LNCaP clone FGC (cell line): ENCODE data around the gene IL9.

ENCODE experiments used
- DNase-seq: peaks from one replicate; pipeline ENCODE4 v3.0.0-alpha.2; 2011; ENCODE audit warnings: low read depth
- H3K4me3 ChIP-seq: 2 replicates; pipeline ENCODE4 v1.5.1; 2011; ENCODE audit warnings: mild to moderate bottlenecking, low read depth, low read length, control low read depth
- TF ChIP-seq, protein P1 (sequence below): IDR thresholded peaks from 2 replicates; pipeline ENCODE4 v1.5.1; 2012; ENCODE audit warnings: mild to moderate bottlenecking; ENCODE audit not compliant: control insufficient read depth, insufficient read depth; ENCODE audit errors: extremely low read depth

IL9 gene

DNA sequence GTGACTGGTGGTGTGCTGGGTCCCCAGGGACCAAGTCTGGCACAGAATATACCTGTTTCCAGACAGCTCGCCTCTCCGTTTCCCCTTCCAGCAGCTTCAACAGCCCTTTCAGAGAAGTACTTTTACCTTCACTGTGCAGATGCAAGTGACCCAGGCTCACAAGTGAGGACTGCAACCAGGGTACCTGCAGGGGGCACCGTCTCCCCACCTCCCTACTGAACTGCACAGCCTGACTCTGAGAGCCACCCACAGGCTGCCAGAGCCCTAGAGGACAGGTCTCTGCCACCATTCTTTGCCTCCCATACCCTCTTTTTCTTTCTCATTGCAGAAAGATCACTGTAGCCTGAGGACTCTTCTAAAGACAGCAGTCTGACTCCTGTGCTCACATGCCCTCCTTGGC is 15.4 kb downstream of the IL9 start:
- no peak overlapping the region for H3K4me3 ChIP-seq
- no peak for DNase-seq
- TF ChIP-seq, protein P1, sequence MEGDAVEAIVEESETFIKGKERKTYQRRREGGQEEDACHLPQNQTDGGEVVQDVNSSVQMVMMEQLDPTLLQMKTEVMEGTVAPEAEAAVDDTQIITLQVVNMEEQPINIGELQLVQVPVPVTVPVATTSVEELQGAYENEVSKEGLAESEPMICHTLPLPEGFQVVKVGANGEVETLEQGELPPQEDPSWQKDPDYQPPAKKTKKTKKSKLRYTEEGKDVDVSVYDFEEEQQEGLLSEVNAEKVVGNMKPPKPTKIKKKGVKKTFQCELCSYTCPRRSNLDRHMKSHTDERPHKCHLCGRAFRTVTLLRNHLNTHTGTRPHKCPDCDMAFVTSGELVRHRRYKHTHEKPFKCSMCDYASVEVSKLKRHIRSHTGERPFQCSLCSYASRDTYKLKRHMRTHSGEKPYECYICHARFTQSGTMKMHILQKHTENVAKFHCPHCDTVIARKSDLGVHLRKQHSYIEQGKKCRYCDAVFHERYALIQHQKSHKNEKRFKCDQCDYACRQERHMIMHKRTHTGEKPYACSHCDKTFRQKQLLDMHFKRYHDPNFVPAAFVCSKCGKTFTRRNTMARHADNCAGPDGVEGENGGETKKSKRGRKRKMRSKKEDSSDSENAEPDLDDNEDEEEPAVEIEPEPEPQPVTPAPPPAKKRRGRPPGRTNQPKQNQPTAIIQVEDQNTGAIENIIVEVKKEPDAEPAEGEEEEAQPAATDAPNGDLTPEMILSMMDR = peak; percentile 44

DNA sequence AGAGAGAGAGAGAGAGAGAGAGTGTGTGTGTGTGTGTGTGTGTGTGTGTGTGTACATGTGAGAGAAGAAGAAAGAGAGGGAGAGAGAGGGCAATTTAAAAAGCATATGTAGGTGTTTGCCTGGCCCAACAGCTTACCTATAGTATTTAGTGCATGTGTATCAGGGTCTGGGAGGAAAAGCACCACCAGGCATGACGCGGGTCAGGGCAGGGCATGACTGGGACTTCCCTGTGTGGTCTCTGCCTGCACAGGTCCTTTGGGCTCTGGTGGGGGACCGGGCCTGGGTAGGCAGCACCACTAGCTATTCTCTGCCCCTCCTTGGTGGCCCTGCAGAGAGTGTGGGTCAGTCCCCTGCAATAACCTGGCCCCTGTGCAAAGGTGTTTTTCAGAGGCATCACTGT is 16.1 kb downstream of the IL9 start:
- no peak overlapping the region for H3K4me3 ChIP-seq
- TF ChIP-seq, protein P1 = no peak
- no peak for DNase-seq

DNA sequence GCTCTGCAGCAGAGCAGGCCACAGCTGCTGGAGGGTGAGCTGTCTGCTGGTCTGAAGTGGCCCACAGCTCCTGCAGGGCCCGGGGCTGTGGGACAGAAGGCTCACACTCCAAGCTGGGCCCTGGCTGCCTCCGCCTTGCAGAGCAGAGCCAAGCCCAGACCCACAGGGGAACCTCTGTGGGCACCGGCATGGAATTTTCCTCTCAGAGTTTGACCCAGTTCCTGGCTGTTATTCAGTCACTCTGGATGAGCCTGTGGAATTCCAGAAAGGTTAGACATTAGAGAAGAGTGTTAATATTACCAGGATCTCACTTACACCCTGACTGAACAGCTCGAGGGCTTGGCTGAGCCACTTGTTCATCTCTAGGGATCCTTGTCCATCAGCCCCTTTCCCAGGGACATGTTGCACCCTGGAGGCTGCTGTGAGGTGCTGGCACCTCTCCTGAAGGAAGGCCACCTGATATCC is 17.5 kb downstream of the IL9 start:
- DNase-seq = no peak
- H3K4me3 ChIP-seq = no peak overlapping the region
- TF ChIP-seq, protein P1 = no peak

DNA sequence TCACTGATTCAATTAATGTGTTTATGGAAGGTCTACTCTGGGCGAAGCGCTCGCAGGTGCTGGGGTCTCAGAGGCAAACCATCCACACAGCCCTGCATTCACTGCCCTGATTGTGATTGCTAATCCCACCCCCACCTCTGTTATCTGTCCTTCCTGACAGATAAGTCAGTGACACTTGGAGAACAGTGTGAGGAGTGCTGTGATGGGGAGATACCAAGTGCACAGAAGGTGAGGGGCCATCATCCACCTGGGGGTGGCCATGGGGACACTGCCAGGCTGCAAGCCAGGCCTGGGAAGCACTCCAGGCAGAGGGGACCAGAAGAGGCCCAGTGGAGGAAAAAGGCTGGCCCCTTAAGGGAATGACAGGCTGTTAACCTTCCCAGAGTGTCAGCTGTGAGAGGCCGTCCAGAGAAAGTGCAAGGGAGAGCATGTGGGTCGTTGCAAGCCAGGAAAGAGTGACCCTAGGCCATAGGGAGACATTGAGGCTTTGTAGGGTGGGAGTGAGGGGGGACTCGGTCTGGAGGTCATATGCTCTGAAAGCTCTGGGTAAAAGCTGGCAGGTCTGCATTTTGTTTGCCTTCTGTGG is 18.0 kb downstream of the IL9 start:
- DNase-seq = no peak
- no peak overlapping the region for H3K4me3 ChIP-seq
- TF ChIP-seq, protein P1 = no peak

DNA sequence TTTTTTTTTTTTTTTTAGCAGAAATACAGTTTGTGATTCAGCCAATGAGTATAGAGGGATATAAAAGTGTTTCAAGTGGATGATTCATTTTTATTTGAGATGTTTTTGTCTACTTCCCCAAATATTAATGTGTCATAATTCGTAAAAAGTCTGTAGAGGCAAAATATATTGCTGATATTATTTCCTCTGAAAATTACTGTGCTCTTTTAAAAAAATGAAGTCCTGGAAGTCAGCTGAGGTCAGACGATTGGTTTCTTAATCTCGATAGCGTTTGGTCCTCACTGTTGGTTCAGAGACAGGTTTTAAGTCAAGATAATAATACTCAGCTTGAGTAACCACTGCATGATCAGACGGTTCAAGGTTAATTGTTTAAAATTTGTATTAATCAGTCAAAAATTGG is 19.5 kb downstream of the IL9 start:
- TF ChIP-seq, protein P1 = no peak
- H3K4me3 ChIP-seq = no peak overlapping the region
- no peak for DNase-seq

DNA sequence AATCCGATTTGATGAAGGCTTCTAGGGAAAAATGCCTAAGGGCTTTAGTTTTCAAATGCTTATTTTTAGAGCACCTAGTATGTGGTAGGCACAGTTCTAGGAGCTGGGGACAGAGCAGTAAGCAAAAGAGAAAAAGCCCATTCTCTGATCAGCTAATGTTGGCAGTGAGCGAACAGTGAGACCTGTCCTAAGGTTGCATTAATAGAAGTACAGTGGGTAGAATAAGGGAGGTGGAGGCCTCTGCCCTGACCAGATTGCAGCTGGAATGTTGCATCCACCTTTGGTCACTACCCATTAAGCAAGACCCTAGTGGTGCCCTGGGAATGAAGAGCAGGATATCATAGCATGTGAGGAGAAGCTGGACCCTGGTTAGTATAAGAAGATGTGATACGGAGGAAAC is 20.1 kb downstream of the IL9 start:
- no peak for DNase-seq
- TF ChIP-seq, protein P1 = no peak
- H3K4me3 ChIP-seq = no peak overlapping the region

DNA sequence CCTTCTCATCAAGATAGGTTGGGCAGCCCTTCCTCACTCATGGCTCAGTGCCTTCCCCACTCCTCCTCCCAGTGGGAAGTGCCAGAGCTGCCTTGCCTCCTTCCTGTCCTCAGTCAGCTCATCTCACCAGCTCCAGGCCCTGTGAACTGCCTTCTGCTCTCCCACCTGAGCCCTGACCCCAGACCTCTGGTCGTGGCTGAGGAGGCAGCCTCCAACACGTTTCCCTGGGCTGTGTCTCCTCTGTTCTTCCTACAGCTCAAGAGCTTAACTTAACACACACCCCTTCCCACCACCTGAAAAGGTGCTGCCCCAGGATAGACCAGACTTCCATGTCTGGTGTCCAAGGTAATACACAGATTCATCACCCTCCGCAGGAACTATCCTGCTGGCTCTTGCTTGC is 21.2 kb downstream of the IL9 start:
- H3K4me3 ChIP-seq = no peak overlapping the region
- TF ChIP-seq, protein P1 = no peak
- no peak for DNase-seq
